ENCODE data around the gene THAP7. TPM values are rescaled to one million over a fixed set of nuclear protein-coding genes. Genes with fewer than 3 reads are reported as not detected.
"Not testable (repeated sequence)": the region's sequence is repeated elsewhere in the genome, so short reads cannot be mapped to it uniquely, and the experiment has no call there.

THAP7 gene
- total RNA-seq, 4 donors from 2014 or later: 33.2 to 42.4 (median 39.1) TPM

DNA sequence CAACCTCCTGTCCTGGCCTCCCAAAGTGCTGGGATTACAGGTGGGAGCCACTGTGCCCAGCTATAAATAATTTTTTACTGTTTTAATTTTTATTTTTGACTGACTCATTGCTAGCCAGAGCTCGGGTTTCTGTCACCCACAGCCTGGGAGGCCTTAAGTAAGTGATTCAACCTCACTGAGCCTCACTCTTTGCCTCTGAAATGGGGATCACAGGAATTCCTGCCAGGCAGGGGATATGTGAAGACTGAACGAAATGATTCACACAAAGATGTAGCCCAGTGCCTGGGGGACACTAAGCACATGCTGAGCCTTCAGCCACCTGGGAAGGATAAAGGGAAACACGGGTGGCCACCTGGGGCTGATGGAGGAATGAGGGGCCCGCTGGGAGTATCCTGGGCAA is 40.0 kb upstream of the THAP7 start:
- Histone ChIP-seq H3K4me1 (peaks cover 8 to 37% (median 27%) of the 10 kb centered on the region in 4 donors), H3K36me3 (no peaks in the 10 kb centered on the region), H3K9me3 (no peaks in the 10 kb centered on the region), H3K27me3 (no peaks in the 10 kb centered on the region), H3K27ac (replicated peaks in 1 of 4) (no peak overlapping the region), H3K4me3 (no peak overlapping the region)
- DNase-seq (ENCODE audit: extremely low spot score): no peak
- WGBS: 81% methylated on average over 4 of the region's 4 CpGs
- TF ChIP-seq POLR2A (IDR thresholded peaks at IDR 0.05; ENCODE audit: low read depth) (no peak), POLR2AphosphoS5 (IDR thresholded peaks at IDR 0.05) (no peak), EP300 (IDR thresholded peaks at IDR 0.05) (no peak)
- TF ChIP-seq, protein P1, sequence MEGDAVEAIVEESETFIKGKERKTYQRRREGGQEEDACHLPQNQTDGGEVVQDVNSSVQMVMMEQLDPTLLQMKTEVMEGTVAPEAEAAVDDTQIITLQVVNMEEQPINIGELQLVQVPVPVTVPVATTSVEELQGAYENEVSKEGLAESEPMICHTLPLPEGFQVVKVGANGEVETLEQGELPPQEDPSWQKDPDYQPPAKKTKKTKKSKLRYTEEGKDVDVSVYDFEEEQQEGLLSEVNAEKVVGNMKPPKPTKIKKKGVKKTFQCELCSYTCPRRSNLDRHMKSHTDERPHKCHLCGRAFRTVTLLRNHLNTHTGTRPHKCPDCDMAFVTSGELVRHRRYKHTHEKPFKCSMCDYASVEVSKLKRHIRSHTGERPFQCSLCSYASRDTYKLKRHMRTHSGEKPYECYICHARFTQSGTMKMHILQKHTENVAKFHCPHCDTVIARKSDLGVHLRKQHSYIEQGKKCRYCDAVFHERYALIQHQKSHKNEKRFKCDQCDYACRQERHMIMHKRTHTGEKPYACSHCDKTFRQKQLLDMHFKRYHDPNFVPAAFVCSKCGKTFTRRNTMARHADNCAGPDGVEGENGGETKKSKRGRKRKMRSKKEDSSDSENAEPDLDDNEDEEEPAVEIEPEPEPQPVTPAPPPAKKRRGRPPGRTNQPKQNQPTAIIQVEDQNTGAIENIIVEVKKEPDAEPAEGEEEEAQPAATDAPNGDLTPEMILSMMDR (IDR thresholded peaks at IDR 0.05): no peak
- intact Hi-C loops (cut with DNase I): no loop called here

DNA sequence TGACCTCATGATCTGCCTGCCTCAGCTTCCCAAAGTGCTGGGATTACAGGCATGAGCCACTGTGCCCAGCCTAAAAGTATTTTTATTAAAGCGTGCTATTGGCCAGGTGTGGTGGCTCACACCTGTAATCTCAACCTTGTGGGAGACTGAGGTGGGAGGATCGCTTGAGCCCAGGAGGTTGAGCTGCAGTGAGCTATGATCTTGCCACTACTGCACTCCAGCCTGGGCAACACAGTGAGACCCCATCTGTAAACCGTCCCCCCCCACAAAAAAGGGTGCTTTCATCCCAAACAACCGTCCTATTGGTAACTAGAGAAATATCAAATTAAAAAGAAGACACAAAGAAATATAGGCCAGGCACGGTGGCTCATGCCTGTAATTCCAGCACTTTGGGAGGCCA is 37.2 kb upstream of the THAP7 start:
- H3K4me1 ChIP-seq: peaks cover 0 to 16% (median 6%) of the 10 kb centered on the region in 4 donors
- H3K27me3 ChIP-seq; intact Hi-C loops (cut with DNase I); H3K9me3 ChIP-seq; H3K36me3 ChIP-seq; DNase-seq (ENCODE audit: extremely low spot score); H3K4me3 ChIP-seq; H3K27ac ChIP-seq (replicated peaks in 1 of 4): not testable (repeated sequence)
- whole genome bisulfite sequencing: 88% methylated on average over 5 of the region's 5 CpGs

DNA sequence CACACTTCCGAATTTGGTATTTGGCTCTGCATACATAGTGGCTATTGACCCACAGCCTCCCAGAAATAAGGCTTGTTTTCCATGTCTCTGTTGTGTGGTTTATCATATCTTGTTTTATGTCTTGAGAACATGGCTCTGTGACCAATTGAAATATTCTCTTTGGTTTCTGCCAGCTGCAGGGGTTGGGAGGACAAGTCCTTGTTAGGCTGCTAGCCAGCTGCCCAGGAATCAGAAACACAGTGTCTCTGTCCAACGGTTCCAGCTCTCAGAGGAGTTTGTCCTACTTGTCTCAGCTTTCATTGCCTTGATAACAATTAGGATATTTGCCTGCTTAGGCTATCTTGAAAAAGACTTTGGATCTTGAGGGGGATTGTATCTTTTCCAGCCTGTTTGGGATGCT is 36.5 kb upstream of the THAP7 start:
- no peaks in the 10 kb centered on the region for H3K9me3 ChIP-seq
- H3K36me3 ChIP-seq: no peaks in the 10 kb centered on the region
- intact Hi-C loops (cut with DNase I): no loop called here
- DNase-seq (ENCODE audit: extremely low spot score): no peak
- peak overlapping the region in 2 of 4 donors; percentile 47 to 54 for H3K27ac ChIP-seq (replicated peaks in 1 of 4)
- peaks cover 0 to under 1% (median 0%) of the 10 kb centered on the region in 4 donors for H3K27me3 ChIP-seq
- peaks cover 0 to 12% (median 6%) of the 10 kb centered on the region in 4 donors for H3K4me1 ChIP-seq
- no peak overlapping the region for H3K4me3 ChIP-seq
- TF ChIP-seq POLR2A (IDR thresholded peaks at IDR 0.05; ENCODE audit: low read depth) (no peak), POLR2AphosphoS5 (IDR thresholded peaks at IDR 0.05) (no peak), EP300 (IDR thresholded peaks at IDR 0.05) (no peak)
- TF ChIP-seq, protein P1 (IDR thresholded peaks at IDR 0.05): no peak
- 60% methylated on average over 2 of the region's 2 CpGs for WGBS

DNA sequence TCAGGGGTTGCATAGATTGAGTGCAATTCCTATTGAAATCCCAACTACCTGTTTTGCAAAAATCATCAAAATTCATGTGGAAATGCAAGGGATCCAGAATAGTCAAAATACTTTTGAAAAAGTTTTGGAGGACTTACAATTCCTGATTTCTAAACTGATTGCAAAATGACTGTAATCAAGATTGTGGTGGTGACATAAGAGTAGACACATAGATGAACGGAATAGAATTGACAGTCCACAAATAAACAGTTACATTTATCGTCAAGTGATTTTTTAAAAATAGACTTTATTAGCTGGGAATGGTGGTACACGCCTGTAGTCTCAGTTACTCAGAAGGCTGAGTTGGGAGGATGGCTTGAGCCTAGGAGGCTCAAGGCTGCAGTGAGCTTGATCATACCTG is 33.1 kb upstream of the THAP7 start:
- intact Hi-C loops (cut with DNase I): no loop called here
- no peak for DNase-seq (ENCODE audit: extremely low spot score)

DNA sequence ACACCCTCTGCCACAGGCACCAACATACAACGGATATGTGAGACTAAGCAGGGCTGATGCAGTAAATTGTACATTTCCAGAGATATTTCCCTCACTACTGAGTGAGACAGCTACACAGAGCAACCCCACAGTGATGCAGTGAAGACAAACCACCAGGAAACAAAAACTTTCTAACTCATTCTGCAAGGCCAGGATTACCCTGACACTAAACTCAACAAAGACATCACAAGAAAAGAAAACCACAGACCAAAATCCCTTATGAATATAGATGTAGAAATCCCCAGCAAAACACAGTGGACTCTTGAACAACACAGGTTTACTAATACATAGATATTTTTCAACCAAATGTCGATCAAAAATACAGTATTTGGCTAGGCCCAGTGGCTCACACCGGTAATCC is 32.0 kb upstream of the THAP7 start:
- no peaks in the 10 kb centered on the region for H3K36me3 ChIP-seq
- WGBS: 88% methylated on average over 3 of the region's 3 CpGs
- no peak for DNase-seq (ENCODE audit: extremely low spot score)
- H3K9me3 ChIP-seq: no peaks in the 10 kb centered on the region
- intact Hi-C loops (cut with DNase I): no loop called here
- no peak overlapping the region for H3K27ac ChIP-seq (replicated peaks in 1 of 4)
- TF ChIP-seq EP300 (IDR thresholded peaks at IDR 0.05) (no peak), POLR2AphosphoS5 (IDR thresholded peaks at IDR 0.05) (no peak), POLR2A (IDR thresholded peaks at IDR 0.05; ENCODE audit: low read depth) (no peak)
- TF ChIP-seq, protein P1 (IDR thresholded peaks at IDR 0.05): no peak
- H3K4me1 ChIP-seq: peaks cover 10 to 24% (median 19%) of the 10 kb centered on the region in 4 donors
- H3K27me3 ChIP-seq: peaks cover 0 to 45% (median 0%) of the 10 kb centered on the region in 4 donors
- H3K4me3 ChIP-seq: no peak overlapping the region

More for the DNA sequence above, 33.1 kb upstream of the THAP7 start:
- Histone ChIP-seq H3K4me3 (no peak overlapping the region), H3K9me3 (no peaks in the 10 kb centered on the region), H3K27me3 (peaks cover 0 to 35% (median 0%) of the 10 kb centered on the region in 4 donors), H3K27ac (replicated peaks in 1 of 4) (no peak overlapping the region), H3K36me3 (no peaks in the 10 kb centered on the region), H3K4me1 (peaks cover 10 to 24% (median 19%) of the 10 kb centered on the region in 4 donors)
- TF ChIP-seq, protein P1 (IDR thresholded peaks at IDR 0.05): no peak
- no peak for TF ChIP-seq EP300 (IDR thresholded peaks at IDR 0.05)
- TF ChIP-seq POLR2AphosphoS5 (IDR thresholded peaks at IDR 0.05): no peak
- no peak for TF ChIP-seq POLR2A (IDR thresholded peaks at IDR 0.05; ENCODE audit: low read depth)
- 74% methylated on average over 3 of the region's 3 CpGs for WGBS

Measured in esophagus muscularis mucosa (tissue), 4 donors.